Loucy (cell line): ENCODE data around the gene DCDC1.

Experiments used
- H2AFZ ChIP-seq: fragments of 200-600 bp; sonication (generic); 2 replicates; pipeline ENCODE4 v1.6.0; 2016; ENCODE audit warnings: antibody characterized with exemption, mild to moderate bottlenecking, low read length, moderate library complexity
- H3F3A ChIP-seq: fragments of 200-600 bp; 2 replicates; pipeline ENCODE4 v1.6.0; 2016; ENCODE audit warnings: antibody characterized with exemption, low read depth, mild to moderate bottlenecking
- H3K27me3 ChIP-seq: fragments of 200-600 bp; sonication (generic); 2 replicates; pipeline ENCODE4 v1.6.1; 2014; ENCODE audit warnings: low read length, mild to moderate bottlenecking; ENCODE audit not compliant: insufficient read depth, poor library complexity, severe bottlenecking
- H3K36me3 ChIP-seq: fragments of 200-600 bp; sonication (generic); 2 replicates; pipeline ENCODE4 v1.6.1; 2016; ENCODE audit warnings: low read length; ENCODE audit not compliant: insufficient read depth
- H3K4me1 ChIP-seq: fragments of 200-600 bp; sonication (generic); 2 replicates; pipeline ENCODE4 v1.5.1; 2014; ENCODE audit warnings: low read length, mild to moderate bottlenecking; ENCODE audit not compliant: insufficient read depth, poor library complexity, severe bottlenecking
- H3K4me2 ChIP-seq: fragments of 200-600 bp; sonication (generic); 2 replicates; pipeline ENCODE4 v1.6.0; 2014; ENCODE audit warnings: antibody characterized with exemption, low read length, low read depth, mild to moderate bottlenecking; ENCODE audit not compliant: poor library complexity, severe bottlenecking
- H3K4me3 ChIP-seq: fragments of 200-600 bp; sonication (generic); 2 replicates; pipeline ENCODE4 v1.5.1; 2014; ENCODE audit warnings: low read length, mild to moderate bottlenecking, mixed read lengths; ENCODE audit not compliant: poor library complexity, severe bottlenecking
- H3K79me2 ChIP-seq: fragments of 200-600 bp; sonication (generic); 2 replicates; pipeline ENCODE4 v1.6.1; 2014; ENCODE audit warnings: low read length; ENCODE audit not compliant: insufficient read depth
- H3K9ac ChIP-seq: fragments of 200-600 bp; sonication (generic); 2 replicates; pipeline ENCODE4 v1.6.0; 2014; ENCODE audit warnings: mild to moderate bottlenecking, low read depth, low read length, moderate library complexity; ENCODE audit not compliant: poor library complexity, severe bottlenecking
- H3K9me2 ChIP-seq: fragments of 200-600 bp; sonication (generic); replicated peaks from 2 replicates; pipeline ENCODE4 v1.6.1; 2016; ENCODE audit warnings: low read depth, low read length, mixed read lengths
- H3K9me3 ChIP-seq: fragments of 200-600 bp; sonication (generic); 2 replicates; pipeline ENCODE4 v1.6.1; 2014; ENCODE audit warnings: mild to moderate bottlenecking, antibody characterized with exemption, low read length, low read depth; ENCODE audit not compliant: insufficient read depth
- H4K20me1 ChIP-seq: fragments of 200-600 bp; sonication (generic); 2 replicates; pipeline ENCODE4 v1.6.0; 2014; ENCODE audit warnings: antibody characterized with exemption, low read length, mild to moderate bottlenecking; ENCODE audit not compliant: insufficient read depth, poor library complexity, severe bottlenecking
- EZH2phosphoT487 ChIP-seq: fragments of 200-600 bp; IDR thresholded peaks from 2 replicates; pipeline ENCODE4 v1.6.1; 2018; ENCODE audit warnings: antibody characterized with exemption, mild to moderate bottlenecking, moderate library complexity, borderline replicate concordance
- TF ChIP-seq, protein P1 (sequence below): fragments of 200-600 bp; sonication (generic); conservative IDR thresholded peaks from 2 replicates; pipeline ENCODE4 v1.5.1; 2014; ENCODE audit warnings: mild to moderate bottlenecking, antibody characterized with exemption, low read length

DCDC1 gene, protein sequence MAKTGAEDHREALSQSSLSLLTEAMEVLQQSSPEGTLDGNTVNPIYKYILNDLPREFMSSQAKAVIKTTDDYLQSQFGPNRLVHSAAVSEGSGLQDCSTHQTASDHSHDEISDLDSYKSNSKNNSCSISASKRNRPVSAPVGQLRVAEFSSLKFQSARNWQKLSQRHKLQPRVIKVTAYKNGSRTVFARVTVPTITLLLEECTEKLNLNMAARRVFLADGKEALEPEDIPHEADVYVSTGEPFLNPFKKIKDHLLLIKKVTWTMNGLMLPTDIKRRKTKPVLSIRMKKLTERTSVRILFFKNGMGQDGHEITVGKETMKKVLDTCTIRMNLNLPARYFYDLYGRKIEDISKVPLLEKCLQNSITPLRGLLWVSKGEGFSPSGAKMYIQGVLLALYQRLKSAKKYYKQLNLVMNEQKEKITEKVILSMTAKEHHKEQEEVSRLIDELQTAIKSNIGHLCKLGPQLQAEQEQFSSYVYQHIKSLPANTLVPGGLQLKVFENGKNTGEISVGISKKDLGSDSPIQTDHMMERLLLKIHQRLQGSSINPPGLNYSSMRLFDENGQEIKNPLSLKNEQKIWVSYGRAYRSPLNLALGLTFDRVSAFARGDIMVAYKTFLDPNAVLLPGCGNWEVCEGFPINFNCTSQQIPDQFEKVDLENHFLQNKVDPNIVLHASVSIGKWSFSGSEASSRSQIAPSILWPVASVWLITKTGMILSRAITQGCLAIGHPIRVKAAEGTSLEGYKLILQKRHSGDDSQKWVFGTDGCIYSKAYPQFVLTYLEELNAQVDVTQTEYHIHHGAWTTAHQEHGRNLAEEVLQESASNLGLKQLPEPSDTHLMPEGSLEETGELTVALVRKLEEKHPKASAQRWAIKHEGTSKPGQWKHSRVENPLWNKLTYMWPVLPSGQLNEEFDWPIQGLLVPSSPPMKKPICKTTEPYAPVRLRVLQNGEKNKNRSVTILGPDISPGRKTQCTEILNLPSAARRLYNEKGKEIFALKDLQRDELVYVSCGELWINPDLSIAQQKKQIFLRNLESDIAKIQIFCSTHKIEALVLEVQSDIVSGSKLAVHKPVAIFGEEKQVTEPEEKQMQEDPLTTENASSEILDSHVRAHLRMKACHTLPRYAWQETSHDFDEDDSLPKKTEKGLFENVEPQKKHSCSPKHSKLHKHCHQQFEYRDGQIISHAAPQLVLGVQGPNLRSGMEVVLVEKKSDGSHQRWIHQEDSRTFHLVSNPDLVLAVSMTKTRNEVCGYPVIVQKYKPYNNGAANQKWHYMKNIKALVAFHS (N-terminal part only)

DNA sequence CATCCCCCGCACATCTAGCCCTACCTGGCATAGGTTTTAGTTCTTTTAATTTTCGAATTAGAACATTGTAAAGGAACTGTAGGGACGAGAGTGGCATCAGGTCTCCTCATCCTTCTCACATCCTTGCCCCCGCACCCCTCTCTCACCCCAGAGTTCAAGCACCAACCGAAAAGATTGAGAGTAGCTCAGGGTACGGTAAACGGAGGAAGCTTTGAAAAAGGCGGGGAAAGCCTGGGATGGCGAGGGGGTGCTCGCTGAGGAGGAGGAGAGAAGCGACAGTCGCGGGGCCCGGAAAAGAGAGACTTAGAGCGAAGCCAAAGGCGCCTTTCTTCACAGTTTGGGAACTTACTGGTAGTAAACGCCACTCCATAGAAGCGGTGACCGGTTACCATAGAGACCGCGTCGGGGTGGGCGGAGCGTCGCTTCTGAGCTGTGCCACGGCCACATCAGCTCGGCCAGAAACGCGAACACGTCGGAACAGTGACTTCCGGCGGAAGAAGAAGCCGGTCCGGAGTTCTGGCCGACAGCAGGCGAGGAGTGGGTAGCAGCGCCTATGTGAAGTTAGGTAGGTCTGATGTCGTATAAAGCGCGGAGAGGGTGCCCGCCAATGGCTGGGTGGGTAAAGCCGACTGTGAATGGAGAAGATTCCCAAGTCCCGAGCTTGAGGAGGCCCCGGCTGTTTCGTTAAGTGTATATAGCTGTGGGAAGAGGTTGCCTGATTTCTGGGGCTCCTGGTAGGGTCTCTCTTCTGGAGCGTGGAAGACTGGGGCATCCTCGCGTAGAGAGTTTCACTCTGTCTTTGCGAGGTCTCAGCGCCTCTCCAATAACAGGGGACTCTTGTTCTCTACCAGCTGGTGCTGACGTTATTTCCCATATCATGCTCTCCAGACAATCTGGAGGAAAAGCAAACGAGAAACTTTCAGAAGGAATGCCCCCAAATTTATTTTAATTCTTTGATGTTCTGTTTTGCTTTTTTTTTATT lies at the start of gene DCDC1, which contains the start of gene DNAJC24:
TSS of gene DCDC1 (minus strand) at position 392 of the 982 bp plus-strand sequence. CDS start 41,459 bp downstream, outside the sequence.
TSS of gene DNAJC24 (plus strand) at position 513 of the 982 bp plus-strand sequence. CDS start 889 bp downstream, outside the sequence.
- peaks cover 13% of the 10 kb centered on the region for H3K79me2 ChIP-seq
- H4K20me1 ChIP-seq, result peaks cover 5% of the 10 kb centered on the region
- peak within 1 kb of the TSS; percentile 92 for H3K4me2 ChIP-seq
- H3K9ac ChIP-seq, result peak within 1 kb of the TSS; percentile 82
- H3K27me3 ChIP-seq, result no peaks in the 10 kb centered on the region
- H2AFZ ChIP-seq, result peak within 1 kb of the TSS; percentile 97
- H3K4me3 ChIP-seq, result peak within 1 kb of the TSS; percentile 97
- TF ChIP-seq, protein P1, sequence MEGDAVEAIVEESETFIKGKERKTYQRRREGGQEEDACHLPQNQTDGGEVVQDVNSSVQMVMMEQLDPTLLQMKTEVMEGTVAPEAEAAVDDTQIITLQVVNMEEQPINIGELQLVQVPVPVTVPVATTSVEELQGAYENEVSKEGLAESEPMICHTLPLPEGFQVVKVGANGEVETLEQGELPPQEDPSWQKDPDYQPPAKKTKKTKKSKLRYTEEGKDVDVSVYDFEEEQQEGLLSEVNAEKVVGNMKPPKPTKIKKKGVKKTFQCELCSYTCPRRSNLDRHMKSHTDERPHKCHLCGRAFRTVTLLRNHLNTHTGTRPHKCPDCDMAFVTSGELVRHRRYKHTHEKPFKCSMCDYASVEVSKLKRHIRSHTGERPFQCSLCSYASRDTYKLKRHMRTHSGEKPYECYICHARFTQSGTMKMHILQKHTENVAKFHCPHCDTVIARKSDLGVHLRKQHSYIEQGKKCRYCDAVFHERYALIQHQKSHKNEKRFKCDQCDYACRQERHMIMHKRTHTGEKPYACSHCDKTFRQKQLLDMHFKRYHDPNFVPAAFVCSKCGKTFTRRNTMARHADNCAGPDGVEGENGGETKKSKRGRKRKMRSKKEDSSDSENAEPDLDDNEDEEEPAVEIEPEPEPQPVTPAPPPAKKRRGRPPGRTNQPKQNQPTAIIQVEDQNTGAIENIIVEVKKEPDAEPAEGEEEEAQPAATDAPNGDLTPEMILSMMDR, result no peak
- TF ChIP-seq EZH2phosphoT487, result no peak
- no peaks in the 10 kb centered on the region for H3K9me3 ChIP-seq
- peaks cover 47% of the 10 kb centered on the region for H3K4me1 ChIP-seq
- no peaks in the 10 kb centered on the region for H3F3A ChIP-seq
- H3K36me3 ChIP-seq, result no peaks in the 10 kb centered on the region
- H3K9me2 ChIP-seq, result no peaks in the 10 kb centered on the region

DNA sequence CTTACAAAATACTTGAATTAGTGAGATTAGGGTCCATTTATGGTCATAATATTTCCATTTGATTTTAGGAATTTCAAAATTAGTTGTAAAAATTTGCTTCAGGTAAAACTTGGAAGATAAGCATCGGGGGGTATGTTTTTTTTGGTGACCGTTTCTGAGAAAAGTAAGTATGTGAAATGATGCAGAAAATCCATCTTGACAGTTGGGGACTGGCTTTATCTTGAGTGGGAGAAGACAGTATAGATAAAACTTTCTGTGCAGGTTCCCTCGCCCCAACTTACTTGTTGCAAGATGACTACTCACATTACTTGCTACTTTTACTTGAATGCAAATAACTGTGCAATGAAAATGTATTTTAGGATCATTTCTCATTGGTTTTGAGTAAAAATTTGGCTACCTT lies 49.6 kb upstream of the DCDC1 start:
- Histone ChIP-seq H3K27me3 (no peaks in the 10 kb centered on the region), H3K79me2 (no peaks in the 10 kb centered on the region), H3K9me3 (no peaks in the 10 kb centered on the region), H3K36me3 (peaks cover 4% of the 10 kb centered on the region; the same call in 1 of the 2 replicates), H3K4me2 (no peak overlapping the region), H3K9me2 (no peaks in the 10 kb centered on the region), H2AFZ (no peak overlapping the region), H3K4me3 (no peak overlapping the region), H3K4me1 (no peaks in the 10 kb centered on the region), H3F3A (no peaks in the 10 kb centered on the region), H3K9ac (no peak overlapping the region), H4K20me1 (no peaks in the 10 kb centered on the region)
- TF ChIP-seq EZH2phosphoT487, result no peak
- TF ChIP-seq, protein P1, result no peak
